ENCODE data around the gene SCML1.

Gene SCML1

DNA sequence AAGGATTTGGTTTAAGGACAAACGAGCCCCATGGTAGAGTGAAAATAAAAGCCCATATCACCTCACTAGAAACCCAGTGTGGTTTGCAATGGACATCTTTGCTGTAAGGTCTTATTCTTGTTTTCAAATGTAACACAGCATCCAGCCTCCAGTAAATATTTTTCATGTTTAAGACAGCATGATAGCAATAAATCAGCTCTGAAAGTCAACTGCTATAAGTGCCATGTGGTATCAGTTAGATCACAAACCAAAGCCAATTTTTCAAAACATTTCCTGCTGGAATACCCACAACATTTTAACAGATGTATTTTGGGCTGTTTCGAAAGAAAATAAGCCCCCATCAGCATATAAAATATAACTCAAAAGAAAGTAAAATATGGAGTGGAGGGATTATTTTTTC is 24.0 kb upstream of the SCML1 start:
- no peak overlapping the region for H3K4me3 Mint-ChIP-seq
- H3K4me1 Mint-ChIP-seq = peaks cover 12% of the 10 kb centered on the region
- TF ChIP-seq, protein P1, sequence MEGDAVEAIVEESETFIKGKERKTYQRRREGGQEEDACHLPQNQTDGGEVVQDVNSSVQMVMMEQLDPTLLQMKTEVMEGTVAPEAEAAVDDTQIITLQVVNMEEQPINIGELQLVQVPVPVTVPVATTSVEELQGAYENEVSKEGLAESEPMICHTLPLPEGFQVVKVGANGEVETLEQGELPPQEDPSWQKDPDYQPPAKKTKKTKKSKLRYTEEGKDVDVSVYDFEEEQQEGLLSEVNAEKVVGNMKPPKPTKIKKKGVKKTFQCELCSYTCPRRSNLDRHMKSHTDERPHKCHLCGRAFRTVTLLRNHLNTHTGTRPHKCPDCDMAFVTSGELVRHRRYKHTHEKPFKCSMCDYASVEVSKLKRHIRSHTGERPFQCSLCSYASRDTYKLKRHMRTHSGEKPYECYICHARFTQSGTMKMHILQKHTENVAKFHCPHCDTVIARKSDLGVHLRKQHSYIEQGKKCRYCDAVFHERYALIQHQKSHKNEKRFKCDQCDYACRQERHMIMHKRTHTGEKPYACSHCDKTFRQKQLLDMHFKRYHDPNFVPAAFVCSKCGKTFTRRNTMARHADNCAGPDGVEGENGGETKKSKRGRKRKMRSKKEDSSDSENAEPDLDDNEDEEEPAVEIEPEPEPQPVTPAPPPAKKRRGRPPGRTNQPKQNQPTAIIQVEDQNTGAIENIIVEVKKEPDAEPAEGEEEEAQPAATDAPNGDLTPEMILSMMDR (IDR thresholded peaks at IDR 0.05; ENCODE audit: unreplicated experiment in 3 of 3) = no peak
- H3K9me3 Mint-ChIP-seq = no peaks in the 10 kb centered on the region
- H3K27me3 Mint-ChIP-seq (ENCODE audit: low read depth) = no peaks in the 10 kb centered on the region
- peaks cover 8% of the 10 kb centered on the region for H3K36me3 Mint-ChIP-seq (ENCODE audit: low read depth)
- peak overlapping the region in 1 of 3 experiments; percentile 41 for H3K27ac Mint-ChIP-seq

DNA sequence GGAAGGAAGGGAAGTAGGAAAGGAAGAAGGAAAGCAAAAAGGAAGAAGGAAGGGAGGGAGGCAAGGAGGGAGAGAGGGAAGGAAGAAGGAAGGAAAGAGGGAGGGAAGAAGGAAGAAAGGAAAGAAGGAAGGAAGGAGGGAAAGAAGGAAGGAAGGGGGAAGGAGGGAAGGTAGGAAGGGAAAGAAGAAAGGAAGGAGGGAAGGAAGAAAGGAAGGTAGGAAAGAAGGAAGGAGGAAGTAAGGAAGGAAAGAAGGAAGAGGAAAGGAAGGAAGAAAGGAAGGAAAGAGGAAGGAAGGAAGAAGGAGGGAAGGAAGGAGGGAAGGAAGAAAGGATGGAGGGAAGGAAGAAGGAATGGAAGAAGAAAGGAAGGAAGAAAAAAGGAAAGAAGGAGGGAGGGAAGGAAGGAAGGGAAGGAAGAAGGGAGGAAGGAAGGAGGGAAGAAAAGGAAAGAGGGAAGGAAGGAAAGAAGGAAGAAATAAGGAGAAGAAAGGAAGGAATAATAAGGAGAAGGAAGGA is 18.6 kb upstream of the SCML1 start:
- H3K36me3 Mint-ChIP-seq (ENCODE audit: low read depth) = peaks cover 6% of the 10 kb centered on the region

DNA sequence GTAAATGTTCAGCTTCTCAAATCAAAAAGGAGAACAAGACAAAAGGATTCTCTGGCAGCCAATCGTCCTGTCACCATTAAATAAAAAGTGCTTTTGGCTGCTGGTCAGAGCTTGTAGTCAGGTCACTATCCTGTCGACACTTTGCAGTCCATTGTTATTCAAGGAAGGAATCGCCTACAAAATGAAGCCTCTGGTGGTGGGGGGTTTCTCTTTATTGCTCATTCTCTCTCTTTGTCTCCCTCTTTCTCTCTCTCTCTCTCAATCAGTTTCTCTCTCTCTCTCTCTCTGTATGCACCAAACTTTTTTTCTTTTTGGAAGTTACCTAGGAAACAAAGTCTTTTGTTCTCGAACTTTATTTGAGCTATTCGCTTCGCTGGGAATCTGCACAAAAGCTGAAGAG is 17.6 kb upstream of the SCML1 start:
- H3K36me3 Mint-ChIP-seq (ENCODE audit: low read depth) = peaks cover 6% of the 10 kb centered on the region
- H3K27me3 Mint-ChIP-seq (ENCODE audit: low read depth) = no peaks in the 10 kb centered on the region
- no peaks in the 10 kb centered on the region for H3K9me3 Mint-ChIP-seq
- H3K4me3 Mint-ChIP-seq = peak overlapping the region in 2 of 3 experiments; percentile 6
- H3K27ac Mint-ChIP-seq = peak overlapping the region in 2 of 3 experiments; percentile 78 to 81
- peaks cover 30% of the 10 kb centered on the region for H3K4me1 Mint-ChIP-seq
- TF ChIP-seq, protein P1 (IDR thresholded peaks at IDR 0.05; ENCODE audit: unreplicated experiment in 3 of 3) = no peak

More for the DNA sequence above, 18.6 kb upstream of the SCML1 start:
- Mint-ChIP-seq H3K27ac (peak overlapping the region in 1 of 3 experiments; percentile 81), H3K27me3 (ENCODE audit: low read depth) (no peaks in the 10 kb centered on the region), H3K9me3 (no peaks in the 10 kb centered on the region), H3K4me1 (peaks cover 27% of the 10 kb centered on the region), H3K4me3 (no peak overlapping the region)
- TF ChIP-seq, protein P1 (IDR thresholded peaks at IDR 0.05; ENCODE audit: unreplicated experiment in 3 of 3) = no peak

DNA sequence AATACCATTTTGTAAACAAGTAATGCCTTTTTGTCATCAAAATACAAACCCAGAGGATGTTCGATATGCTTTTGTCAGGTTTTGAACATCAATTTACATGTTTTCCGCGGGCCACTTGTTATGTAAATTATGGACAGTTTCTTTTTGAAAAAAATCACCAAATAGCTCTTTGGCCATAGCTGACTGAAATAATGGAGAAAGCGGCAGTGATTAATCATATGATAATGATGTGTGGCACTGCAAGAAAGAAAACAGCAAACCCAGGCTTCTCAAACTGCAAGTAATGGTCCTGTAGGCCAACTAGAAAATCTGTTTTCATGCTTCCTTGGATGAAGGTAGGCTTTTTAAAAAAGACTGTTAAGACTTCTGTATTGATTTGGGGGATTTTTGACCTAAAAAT is 15.6 kb upstream of the SCML1 start:
- Mint-ChIP-seq H3K36me3 (ENCODE audit: low read depth) (peaks cover 11% of the 10 kb centered on the region), H3K9me3 (no peaks in the 10 kb centered on the region), H3K4me1 (peaks cover 30% of the 10 kb centered on the region), H3K27me3 (ENCODE audit: low read depth) (no peaks in the 10 kb centered on the region), H3K4me3 (no peak overlapping the region), H3K27ac (peak overlapping the region in 1 of 3 experiments; percentile 81)
- TF ChIP-seq, protein P1 (IDR thresholded peaks at IDR 0.05; ENCODE audit: unreplicated experiment in 3 of 3) = no peak

DNA sequence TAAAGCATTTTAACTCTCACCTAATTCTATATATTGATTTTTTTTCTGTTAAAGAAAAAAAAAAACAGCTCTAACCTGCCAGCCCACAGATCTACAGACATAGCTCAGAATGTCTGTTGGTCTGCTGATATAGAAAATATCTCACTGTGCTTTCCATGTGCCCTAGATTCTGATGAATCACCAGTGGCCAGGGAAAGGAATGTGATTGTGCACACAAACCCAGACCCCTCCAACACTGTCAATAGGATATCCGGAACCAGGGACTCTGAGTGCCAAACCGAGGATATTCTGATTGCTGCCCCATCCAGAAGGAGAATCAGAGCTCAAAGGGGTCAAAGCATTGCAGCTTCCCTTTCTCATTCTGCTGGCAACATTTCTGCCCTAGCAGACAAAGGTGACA is 12.1 kb upstream of the SCML1 start:
- TF ChIP-seq, protein P1 (IDR thresholded peaks at IDR 0.05; ENCODE audit: unreplicated experiment in 3 of 3) = no peak
- Mint-ChIP-seq H3K27me3 (ENCODE audit: low read depth) (no peaks in the 10 kb centered on the region), H3K36me3 (ENCODE audit: low read depth) (peaks cover 43% of the 10 kb centered on the region), H3K9me3 (no peaks in the 10 kb centered on the region), H3K4me1 (peaks cover 20% of the 10 kb centered on the region), H3K27ac (no peak overlapping the region), H3K4me3 (no peak overlapping the region)

DNA sequence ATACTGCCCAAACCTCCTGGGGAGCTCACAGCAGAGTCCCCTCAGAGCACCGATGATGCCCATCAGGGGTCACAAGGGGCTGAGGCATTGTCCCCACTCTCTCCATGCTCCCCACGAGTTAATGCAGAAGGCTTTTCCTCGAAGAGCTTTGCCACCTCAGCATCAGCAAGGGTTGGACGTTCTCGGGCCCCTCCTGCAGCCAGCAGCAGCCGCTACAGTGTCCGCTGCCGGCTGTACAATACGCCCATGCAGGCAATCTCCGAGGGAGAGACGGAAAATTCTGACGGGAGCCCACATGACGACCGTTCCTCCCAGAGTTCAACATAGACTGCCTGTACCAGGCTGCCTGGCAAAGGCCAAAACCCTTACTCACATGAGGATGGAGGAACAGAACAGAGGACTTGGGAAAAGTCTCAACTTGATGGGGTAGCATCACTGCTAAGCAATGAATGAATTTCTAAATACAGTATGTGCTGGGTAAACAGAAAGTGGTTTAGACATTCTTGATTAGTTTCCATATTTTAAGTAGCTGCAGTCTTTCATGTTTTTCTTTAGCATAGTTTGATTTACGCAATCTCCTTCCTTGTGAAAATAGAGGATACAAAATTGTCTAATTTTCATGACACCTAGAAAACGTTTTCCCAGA is 5.0 kb upstream of the SCML1 start:
- peaks cover 44% of the 10 kb centered on the region for H3K36me3 Mint-ChIP-seq (ENCODE audit: low read depth)
- no peaks in the 10 kb centered on the region for H3K27me3 Mint-ChIP-seq (ENCODE audit: low read depth)
- no peaks in the 10 kb centered on the region for H3K9me3 Mint-ChIP-seq
- H3K4me3 Mint-ChIP-seq = no peak overlapping the region
- H3K4me1 Mint-ChIP-seq = no peaks in the 10 kb centered on the region
- H3K27ac Mint-ChIP-seq = no peak overlapping the region
- TF ChIP-seq, protein P1 (IDR thresholded peaks at IDR 0.05; ENCODE audit: unreplicated experiment in 3 of 3) = no peak
